AG08396 (cell line): ENCODE results near the gene SHANK1.
A peak's percentile ranks its signal among the peaks of the same experiment; 100 is the strongest.

Experiments
- DNase-seq: peaks from one replicate; pipeline ENCODE4 v3.0.0; 2012; ENCODE audit warnings: low spot score, mixed read lengths

The SHANK1 gene

GRCh38 chr19:50728084-50728737, 8.6 kb upstream of the SHANK1 start:
- no peak for DNase-seq

- DNase-seq: no peak
Observed at GRCh38 chr19:50725911-50726230, 6.3 kb upstream of the SHANK1 start.

DNA sequence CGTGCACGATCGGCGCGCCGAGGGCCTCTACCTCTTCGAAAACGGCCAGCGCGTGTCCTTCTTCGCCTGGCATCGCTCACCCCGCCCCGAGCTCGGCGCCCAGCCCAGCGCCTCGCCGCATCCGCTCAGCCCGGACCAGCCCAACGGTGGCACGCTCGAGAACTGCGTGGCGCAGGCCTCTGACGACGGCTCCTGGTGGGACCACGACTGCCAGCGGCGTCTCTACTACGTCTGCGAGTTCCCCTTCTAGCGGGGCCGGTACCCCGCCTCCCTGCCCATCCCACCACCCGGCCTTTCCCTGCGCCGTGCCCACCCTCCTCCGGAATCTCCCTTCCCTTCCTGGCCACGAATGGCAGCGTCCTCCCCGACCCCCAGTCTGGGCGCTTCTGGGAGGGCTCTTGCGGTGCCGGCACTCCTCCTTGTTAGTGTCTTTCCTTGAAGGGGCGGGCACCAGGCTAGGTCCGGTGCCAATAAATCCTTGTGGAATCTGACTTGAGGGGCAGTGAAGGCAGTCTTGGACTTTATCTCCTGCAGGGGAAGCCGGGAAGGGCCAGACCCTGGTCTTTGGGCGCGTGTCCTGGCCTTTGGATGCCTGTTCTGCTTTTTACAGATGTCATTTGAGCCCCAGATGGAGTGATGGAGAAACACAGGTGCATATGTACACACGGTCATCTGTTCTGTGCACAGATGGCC, 5.8 kb upstream of the SHANK1 start:
- no peak for DNase-seq

DNA sequence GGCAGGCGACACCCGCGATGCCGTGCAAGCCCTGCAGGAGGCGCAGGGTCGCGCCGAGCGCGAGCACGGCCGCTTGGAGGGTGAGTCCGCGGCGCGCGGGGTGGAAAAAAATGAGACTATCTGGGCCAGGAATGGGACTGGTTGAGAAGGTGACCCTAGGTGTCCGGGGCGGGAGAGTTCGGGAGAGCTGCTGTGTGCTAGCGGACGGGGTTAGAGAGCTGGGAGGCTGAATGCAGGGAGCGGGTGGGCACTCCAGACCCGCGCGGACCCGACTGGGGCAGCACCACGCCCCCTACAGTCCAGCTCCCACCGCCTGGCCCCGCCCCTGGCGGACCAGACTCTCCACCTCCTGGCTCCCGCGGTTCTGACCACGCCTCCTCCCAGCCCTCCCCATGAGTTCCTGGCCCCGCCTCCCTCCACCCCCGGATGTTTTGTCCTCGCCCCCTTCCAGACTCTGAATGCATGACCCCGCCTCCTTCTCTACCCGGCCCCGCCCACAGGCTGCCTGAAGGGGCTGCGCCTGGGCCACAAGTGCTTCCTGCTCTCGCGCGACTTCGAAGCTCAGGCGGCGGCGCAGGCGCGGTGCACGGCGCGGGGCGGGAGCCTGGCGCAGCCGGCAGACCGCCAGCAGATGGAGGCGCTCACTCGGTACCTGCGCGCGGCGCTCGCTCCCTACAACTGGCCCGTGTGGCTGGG, 5.1 kb upstream of the SHANK1 start:
- peak; percentile 100 for DNase-seq

DNA sequence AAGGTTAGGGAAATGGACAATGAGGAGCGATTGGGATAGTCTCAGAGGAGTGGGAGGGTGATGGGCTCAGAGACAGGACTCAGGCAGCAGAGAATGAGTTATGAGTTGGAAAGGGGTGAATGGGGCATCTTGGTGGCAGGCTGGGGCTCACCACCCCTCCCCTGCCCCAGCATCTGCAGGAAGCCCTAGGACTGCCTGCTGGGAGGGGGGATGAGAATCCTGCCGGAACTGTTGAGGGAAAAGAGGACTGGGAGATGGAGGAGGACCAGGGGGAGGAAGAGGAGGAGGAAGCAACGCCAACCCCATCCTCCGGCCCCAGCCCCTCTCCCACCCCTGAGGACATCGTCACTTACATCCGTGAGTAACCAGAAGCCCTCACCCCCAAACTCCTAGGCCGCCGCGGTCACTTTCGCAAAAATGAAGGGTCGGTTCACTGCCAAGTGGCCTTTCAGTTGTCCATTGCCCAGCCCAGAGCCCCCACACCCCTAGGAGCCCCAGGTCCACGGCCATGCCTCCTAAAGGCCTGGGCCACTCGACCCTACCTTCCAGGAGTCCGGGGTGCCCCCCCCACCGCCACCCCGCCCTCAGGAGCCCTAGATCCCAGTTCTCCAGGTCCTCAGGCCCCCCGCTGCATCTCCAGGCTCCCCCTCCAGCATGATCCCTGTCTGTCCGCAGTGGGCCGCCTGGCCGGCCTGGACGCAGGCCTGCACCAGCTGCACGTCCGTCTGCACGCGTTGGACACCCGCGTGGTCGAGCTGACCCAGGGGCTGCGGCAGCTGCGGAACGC, 4.3 kb upstream of the SHANK1 start:
- DNase-seq: no peak

GRCh38 chr19:50723069-50723468, 3.5 kb upstream of the SHANK1 start, which contains the start of gene CLEC11A:
Gene CLEC11A (plus strand): TSS chr19:50723364. CDS start chr19:50723526, 162 bp downstream.
- DNase-seq: peak; percentile 80

GRCh38 chr19:50722201-50723013, 2.8 kb upstream of the SHANK1 start:
- DNase-seq: no peak

- no peak for DNase-seq
Observed at GRCh38 chr19:50721441-50722137, 2.0 kb upstream of the SHANK1 start.

DNA sequence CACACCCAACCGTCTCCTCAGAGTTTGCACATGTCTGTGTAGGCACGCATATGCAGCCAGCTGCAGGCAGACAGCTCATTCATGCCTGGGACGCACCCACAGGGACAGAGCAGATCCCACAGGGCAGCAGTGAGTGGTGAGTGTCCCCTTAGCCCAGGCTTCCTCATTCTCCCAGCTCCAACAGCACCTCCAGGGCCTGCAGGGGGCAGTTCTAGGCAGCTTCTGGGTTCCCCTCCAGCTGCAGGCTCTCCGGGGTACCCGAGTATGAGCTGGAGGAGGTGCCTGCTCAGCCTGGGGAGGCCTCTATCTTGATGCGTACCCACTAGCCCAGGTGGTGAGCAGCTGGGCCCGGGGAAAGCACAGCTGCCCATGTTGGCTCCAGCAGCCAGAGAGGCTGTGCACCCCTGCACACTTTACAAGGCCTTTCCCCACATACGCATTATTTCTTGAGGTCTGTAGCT, 1.3 kb upstream of the SHANK1 start:
- DNase-seq: peak; percentile 78

DNA sequence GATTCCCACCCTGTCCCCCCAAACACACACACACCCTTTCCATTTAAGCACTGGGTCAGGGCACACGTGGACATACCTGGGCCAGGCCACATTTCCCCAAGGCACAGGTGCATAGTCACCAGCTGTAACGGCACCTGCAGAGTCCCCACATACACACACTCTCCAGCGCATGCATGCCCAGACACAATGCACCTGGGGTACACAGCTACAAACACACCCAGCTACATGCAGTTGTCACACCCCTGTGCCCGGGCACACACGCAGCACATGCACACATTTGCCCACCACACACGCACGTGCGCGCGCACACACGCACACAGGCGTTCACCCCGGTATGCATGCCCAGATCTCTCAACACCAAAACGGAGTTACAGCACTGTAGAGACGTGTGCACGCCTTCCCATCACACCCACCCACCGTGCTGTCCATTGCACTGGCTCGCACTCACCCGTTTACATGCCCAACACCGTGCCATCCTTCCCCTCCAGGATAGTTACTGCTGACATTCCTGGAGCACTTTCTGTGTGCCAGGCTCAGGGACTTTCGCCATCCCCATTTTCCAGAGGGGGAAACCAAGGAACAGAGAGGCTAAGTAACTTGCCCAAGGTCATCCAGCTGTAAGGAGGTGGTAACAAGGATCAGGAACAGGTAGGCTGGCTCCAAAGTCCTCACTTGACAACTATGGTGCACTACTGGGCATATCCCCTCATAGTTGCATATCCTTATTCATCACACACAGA, 749 bp upstream of the SHANK1 start:
- no peak for DNase-seq

- no peak for DNase-seq
Observed at GRCh38 chr19:50719119-50719435, 525 bp downstream of the SHANK1 start.

DNA sequence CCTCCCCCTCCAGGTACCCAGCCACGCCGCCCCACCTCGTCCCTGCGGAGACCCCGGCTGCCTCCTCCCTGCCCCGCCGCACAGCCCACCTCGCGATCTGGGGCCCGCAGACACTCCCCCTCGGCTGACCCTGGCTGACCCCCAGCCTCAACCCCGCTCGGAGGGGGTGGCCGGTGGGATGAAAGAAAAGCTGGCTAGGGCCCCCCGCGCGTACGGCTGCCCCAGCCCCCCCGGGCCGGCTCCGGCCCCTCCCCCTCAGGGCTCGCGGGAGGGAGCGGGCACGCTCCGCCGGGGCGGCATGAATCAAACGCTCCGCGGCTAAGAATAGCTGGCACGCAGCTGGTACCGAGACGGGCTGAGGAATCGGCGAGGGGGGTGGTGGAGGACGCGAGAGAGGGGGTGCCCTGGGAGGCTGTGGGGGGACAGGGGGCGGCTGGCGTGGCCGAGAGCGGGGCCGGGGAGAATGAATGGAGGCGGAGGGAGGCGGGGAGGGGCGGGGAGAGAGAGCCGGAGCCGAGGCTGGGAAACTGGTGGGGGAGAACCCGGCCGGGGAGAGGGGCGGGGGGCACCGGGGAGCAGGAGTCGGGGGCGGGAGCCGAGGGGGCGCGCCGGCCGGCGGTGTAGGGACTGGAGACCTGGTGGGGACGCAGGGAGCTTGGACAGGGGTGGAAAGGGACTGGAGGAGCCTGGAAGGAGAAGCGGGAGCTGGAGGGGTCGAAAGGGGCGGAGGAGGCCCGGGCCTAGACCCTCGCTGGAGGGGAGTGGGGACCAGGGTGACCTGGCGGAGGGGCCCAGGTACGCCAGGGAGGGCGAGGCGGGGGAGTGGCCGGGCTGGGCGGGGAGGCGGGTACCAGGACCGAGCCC, 1.1 kb downstream of the SHANK1 start:
- DNase-seq: peak; percentile 79

DNA sequence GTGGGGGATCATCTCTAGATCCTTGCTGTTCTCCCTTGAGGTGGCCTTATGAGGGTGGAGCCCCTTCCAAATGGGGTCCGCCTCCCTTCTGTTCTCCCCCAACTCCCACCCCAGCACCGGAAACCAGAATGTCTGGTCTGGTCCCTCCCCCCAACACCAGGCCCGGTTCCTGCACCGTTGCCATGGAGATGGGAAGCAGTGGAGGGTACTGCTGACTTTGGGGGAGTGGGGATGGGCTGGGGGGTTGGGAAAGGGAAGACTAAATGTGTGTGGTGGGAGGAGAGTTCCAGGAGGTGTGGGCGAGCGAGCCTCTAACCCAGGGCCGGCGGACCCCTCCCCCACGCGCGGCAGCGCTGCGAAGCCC, 1.7 kb downstream of the SHANK1 start:
- no peak for DNase-seq

DNA sequence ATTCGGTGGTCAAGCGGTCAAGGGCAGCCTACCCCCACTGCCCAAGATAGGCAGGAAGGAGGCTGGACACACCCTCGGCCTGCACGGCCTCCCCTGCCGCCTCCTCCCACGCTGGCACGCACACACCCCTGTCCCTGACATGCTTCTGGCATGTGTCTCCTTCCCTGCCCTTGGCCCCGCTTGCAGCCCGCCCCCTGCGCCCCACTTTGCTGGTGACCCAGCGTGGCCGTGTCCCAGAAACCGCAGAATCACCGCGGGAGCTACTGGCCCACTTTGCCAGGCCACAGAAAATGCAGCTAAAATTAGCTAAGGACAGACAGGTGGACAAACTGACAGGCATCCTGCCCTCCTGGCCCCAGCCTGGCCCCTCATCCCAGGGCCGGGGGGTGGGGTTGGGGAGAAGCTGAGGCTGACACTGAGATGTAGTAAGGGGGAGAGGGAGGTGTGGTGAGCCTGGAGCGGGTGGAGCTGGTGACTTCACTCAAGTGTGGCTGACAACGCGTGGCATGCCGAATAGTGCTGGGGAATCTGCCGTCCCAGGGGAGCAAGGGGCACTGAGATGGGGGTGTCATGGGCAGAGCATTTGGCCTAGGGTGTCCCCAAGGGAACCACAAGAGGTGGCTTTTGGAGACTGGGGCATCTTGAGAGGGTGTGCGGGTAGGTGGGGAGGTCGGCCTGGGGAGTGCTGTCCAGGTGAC, 2.4 kb downstream of the SHANK1 start:
- no peak for DNase-seq

- DNase-seq: no peak
Observed at GRCh38 chr19:50716178-50717025, 3.2 kb downstream of the SHANK1 start.

DNA sequence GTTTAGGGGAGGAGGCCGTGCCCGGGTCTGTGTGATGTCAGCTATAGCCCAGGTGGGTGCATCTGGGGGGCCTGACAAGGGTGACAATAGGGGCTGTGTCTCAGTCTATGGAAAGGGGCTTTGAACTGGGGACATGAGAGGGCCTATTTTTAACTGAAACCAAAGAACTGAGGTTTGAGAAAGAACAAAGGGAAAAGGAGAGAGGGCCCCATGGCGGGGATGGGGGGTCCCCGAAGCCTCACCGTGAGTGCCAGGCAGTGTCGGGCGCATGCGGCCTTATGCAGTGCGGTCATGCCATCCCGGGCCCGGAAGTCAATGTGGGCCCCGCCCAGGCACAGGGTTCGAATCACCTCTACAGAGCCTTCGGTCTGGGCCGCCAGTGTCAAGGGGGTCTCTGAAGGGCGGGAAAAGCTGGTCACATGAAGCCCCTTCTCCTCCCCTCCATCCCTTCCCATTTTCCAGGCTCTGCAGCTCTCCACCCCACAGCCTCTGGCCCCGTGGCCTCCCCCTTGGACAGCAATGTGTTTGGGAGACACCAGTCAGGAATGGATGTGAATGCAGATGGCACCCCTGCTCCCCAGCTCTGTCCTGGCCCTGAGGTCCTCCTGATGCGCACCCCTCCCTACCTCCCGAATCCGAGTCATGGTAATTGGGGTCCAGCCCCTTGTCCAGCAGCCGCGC, 5.9 kb downstream of the SHANK1 start:
- DNase-seq: no peak

DNA sequence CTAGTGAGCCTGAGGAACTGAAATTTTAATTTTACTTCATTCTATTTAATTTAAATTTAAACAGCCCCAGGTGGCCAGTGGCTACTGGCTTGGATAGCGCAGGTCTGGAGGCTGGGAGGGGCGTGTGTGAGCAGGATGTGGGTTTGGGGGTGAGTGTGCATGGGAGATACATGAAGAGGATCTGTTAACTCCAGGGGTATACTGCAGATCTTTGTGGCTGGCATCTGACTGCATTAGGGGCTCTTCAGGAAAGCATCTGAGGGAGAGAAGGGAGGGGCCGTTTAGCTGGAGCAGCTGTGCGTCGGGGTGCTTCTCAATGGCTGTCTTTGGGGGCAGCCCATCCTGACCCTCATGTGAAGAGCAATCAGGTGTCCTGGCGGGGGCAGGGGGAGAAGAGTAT, 6.8 kb downstream of the SHANK1 start:
- no peak for DNase-seq
